HFFc6 (cell line): Measurements from ENCODE around the gene ENO4. TPM values are rescaled to one million over a fixed set of nuclear protein-coding genes. Genes with fewer than 3 reads are reported as not detected.

Experiments used
- DNase-seq: peaks from one replicate; pipeline ENCODE4 v3.0.0-alpha.2; 2018
- H3K27ac Mint-ChIP-seq: 2 replicates; pipeline ENCODE4 v1.8.0; 2020; ENCODE audit warnings: mild to moderate bottlenecking, mixed read lengths
- H3K27me3 Mint-ChIP-seq: 2 replicates; pipeline ENCODE4 v1.8.0; 2021; ENCODE audit warnings: mild to moderate bottlenecking, moderate library complexity, mixed read lengths; ENCODE audit not compliant: insufficient read depth
- H3K36me3 Mint-ChIP-seq: 2 replicates; pipeline ENCODE4 v1.8.0; 2021; ENCODE audit warnings: low read depth, mixed read lengths
- H3K4me1 Mint-ChIP-seq: 2 replicates; pipeline ENCODE4 v1.8.0; 2020; ENCODE audit warnings: low read depth, mixed read lengths
- H3K4me3 Mint-ChIP-seq: 2 replicates; pipeline ENCODE4 v1.8.0; 2020; ENCODE audit warnings: mild to moderate bottlenecking, moderate library complexity, mixed read lengths
- H3K9me3 Mint-ChIP-seq: 2 replicates; pipeline ENCODE4 v1.8.0; 2020; ENCODE audit warnings: mild to moderate bottlenecking, mixed read lengths
- total RNA-seq, 6 experiments: library from RNA; stranded (reverse); fragmentation: NEBNext Ultra II Directional; extraction: Animal tissue kit (Norgen Biotek cat#: 25700); gene quantifications; 2 replicates in 1 of 6; 3 replicates in 5 of 6; pipeline ENCODE4 v1.2.3, GENCODE V29; 2021
- TF ChIP-seq, protein P1 (sequence below): fragments of 200-600 bp; sonication (generic); IDR thresholded peaks from 2 replicates; pipeline ENCODE4 v1.5.0; 2021; ENCODE audit warnings: antibody characterized with exemption, mild to moderate bottlenecking

Gene ENO4
- total RNA-seq, 6 experiments from 2014 or later: not detected

DNA sequence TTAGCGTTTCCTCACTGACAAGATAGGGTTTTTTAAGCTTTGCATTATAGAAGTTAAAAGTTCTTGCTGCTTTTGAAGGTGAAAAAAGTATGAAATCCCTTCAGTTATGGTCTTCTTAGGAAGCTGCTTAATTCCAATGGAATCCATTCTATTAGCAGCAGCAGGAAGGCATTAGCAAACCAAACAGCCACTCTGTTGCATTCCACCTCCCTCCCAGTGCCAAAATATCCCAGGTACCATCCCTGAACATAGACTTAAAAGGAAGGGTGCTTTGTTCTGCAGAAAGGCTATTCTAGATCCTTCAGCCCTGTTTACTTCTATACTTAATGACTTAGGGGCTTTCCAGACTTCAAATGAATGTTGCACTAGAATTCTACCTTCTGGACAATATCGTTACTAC, 23.8 kb downstream of the ENO4 start:
- TF ChIP-seq, protein P1, sequence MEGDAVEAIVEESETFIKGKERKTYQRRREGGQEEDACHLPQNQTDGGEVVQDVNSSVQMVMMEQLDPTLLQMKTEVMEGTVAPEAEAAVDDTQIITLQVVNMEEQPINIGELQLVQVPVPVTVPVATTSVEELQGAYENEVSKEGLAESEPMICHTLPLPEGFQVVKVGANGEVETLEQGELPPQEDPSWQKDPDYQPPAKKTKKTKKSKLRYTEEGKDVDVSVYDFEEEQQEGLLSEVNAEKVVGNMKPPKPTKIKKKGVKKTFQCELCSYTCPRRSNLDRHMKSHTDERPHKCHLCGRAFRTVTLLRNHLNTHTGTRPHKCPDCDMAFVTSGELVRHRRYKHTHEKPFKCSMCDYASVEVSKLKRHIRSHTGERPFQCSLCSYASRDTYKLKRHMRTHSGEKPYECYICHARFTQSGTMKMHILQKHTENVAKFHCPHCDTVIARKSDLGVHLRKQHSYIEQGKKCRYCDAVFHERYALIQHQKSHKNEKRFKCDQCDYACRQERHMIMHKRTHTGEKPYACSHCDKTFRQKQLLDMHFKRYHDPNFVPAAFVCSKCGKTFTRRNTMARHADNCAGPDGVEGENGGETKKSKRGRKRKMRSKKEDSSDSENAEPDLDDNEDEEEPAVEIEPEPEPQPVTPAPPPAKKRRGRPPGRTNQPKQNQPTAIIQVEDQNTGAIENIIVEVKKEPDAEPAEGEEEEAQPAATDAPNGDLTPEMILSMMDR: no peak
- H3K4me1 Mint-ChIP-seq: no peaks in the 10 kb centered on the region
- no peaks in the 10 kb centered on the region for H3K36me3 Mint-ChIP-seq
- no peaks in the 10 kb centered on the region for H3K9me3 Mint-ChIP-seq
- H3K4me3 Mint-ChIP-seq: no peak overlapping the region
- peaks cover 12% of the 10 kb centered on the region; the same call in 1 of the 2 replicates for H3K27me3 Mint-ChIP-seq
- no peak for DNase-seq
- H3K27ac Mint-ChIP-seq: no peak overlapping the region

DNA sequence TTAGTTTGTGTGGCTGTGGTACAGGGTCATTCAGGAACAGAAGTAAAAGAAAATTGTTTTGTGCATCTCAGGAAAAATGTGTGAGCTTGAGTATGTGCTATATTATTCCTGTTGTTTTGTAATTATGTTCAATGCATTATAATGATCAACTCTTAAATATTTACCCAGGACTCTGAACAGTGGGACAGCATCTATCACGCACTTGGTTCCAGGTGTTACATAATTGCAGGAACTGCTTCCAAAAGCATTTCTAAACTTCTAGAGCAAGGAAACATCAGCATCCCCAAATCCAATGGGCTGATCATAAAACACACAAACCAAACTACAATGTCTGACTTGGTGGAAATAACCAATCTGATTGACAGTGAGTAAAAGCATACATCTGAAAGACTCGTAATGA, 26.6 kb downstream of the ENO4 start:
- Mint-ChIP-seq H3K4me3 (no peak overlapping the region), H3K36me3 (no peaks in the 10 kb centered on the region), H3K4me1 (no peaks in the 10 kb centered on the region), H3K27me3 (peaks cover 3% of the 10 kb centered on the region), H3K27ac (no peak overlapping the region), H3K9me3 (no peaks in the 10 kb centered on the region)
- DNase-seq: no peak
- TF ChIP-seq, protein P1: no peak

DNA sequence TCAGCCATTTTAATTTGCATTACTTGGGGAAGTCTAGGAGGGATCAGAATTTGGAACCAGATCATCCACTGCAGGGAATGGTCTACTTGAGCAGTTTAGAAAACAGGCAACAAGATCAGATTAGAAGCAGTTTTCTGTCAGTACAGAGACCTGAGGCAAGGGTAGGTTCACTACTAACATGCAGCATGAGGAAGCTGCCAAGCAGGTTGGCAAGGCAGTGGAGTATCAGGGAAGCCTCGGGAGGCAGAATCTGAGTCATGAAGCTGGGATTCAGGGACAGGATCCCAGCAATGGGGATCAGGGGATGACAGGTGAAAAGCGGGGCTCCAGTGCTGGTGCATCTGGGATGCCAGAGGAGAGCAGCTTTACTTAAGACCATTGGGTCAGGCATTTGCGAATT, 28.1 kb downstream of the ENO4 start:
- Mint-ChIP-seq H3K27ac (no peak overlapping the region), H3K9me3 (no peaks in the 10 kb centered on the region), H3K4me1 (no peaks in the 10 kb centered on the region), H3K36me3 (no peaks in the 10 kb centered on the region), H3K27me3 (peaks cover 5% of the 10 kb centered on the region), H3K4me3 (no peak overlapping the region)
- DNase-seq: no peak
- TF ChIP-seq, protein P1: no peak

DNA sequence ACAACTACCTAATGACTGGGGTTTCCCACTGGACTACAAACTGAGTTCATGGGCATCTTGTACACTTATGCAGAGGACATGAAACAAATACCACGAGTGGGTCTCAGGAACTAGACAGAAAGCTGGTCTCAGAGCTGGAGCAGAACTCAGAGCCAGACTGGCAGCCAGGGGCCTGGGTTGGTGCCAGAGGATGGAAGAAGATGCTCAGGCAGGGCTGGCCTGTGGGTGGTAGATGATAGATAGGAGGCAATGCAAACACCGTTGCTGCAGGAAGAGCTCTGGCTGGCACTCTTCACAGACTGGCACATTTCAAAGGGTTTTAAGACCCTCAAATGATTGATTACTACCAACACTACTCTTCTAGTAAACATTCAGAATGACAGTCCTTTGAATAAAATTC, 28.8 kb downstream of the ENO4 start:
- TF ChIP-seq, protein P1: no peak
- no peak overlapping the region for H3K4me3 Mint-ChIP-seq
- DNase-seq: no peak
- H3K4me1 Mint-ChIP-seq: no peaks in the 10 kb centered on the region
- H3K27me3 Mint-ChIP-seq: peaks cover 5% of the 10 kb centered on the region
- no peaks in the 10 kb centered on the region for H3K36me3 Mint-ChIP-seq
- no peak overlapping the region for H3K27ac Mint-ChIP-seq
- no peaks in the 10 kb centered on the region for H3K9me3 Mint-ChIP-seq

DNA sequence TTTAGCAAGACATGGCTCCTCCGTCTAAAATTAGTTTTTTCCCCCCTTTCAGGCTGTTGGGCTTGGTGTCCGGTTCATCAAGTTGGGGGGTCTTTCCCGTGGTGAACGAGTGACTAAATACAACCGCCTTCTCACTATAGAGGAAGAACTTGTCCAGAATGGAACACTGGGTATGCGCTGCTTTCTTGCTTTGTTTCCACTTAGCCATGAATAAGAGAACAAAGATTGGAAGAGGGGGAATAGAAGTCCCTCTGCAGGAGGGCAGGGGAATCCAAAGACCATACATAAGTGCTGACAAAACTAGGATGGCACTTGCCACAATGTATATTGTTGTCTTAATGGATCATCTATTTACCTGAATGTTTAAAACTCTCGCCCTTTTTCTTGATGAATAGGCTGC, 30.5 kb downstream of the ENO4 start:
- H3K4me1 Mint-ChIP-seq: no peaks in the 10 kb centered on the region
- no peaks in the 10 kb centered on the region for H3K36me3 Mint-ChIP-seq
- no peak overlapping the region for H3K27ac Mint-ChIP-seq
- peaks cover 5% of the 10 kb centered on the region for H3K27me3 Mint-ChIP-seq
- DNase-seq: no peak
- no peaks in the 10 kb centered on the region for H3K9me3 Mint-ChIP-seq
- TF ChIP-seq, protein P1: no peak
- no peak overlapping the region for H3K4me3 Mint-ChIP-seq
